HCT116 (cell line): Measurements from ENCODE around the gene COLEC11. TPM values are rescaled to one million over a fixed set of nuclear protein-coding genes. Genes with fewer than 3 reads are reported as not detected.

Experiments used
- ATAC-seq: fragments of 200-7000 bp; cut with Tn5 transposase; 2 replicates; pipeline ENCODE4 v1.9.1; 2020; ENCODE audit warnings: mild to moderate bottlenecking, moderate library complexity
- BruUV-seq: library from RNA; stranded (reverse); fragments of 400-500 nt; replicated peaks from 2 replicates; lab custom pipeline; 2021; lab: Mats Ljungman, UMichigan
- CTCF ChIA-PET: fragments of 300-600 bp; sonication (Branson Sonifier 250); formaldehyde crosslinking; loops from one replicate; lab custom pipeline; 2021; ENCODE audit warnings: antibody characterized with exemption; lab: Charles Lee
- POLR2A ChIA-PET: fragments of 300-600, 350-600 bp; sonication (Branson Sonifier 250); formaldehyde crosslinking; loops from one replicate; lab custom pipeline; 2021; ENCODE audit warnings: antibody characterized with exemption; lab: Charles Lee
- RAD21 ChIA-PET, 2 experiments: fragments of 300-600 bp; sonication (Branson Sonifier 250); formaldehyde crosslinking; loops; one replicate each; lab custom pipeline; 2023; ENCODE audit warnings: low total read pairs in 2 of 2; ENCODE audit not compliant: uncharacterized antibody in 2 of 2, unreplicated experiment in 2 of 2, low non-redundant PET in 1 of 2; lab: Charles Lee
- DNase-seq: peaks from one replicate; pipeline ENCODE4 v3.0.0-alpha.2; 2010; ENCODE audit warnings: low read depth, low spot score
- H2AFZ ChIP-seq: fragments of 200-600 bp; shearing (Covaris generic), sonication (generic); 2 replicates; pipeline ENCODE4 v1.6.1; 2017; ENCODE audit warnings: low read depth, mixed run types, mixed read lengths, antibody characterized with exemption, low read length; ENCODE audit not compliant: poor library complexity, severe bottlenecking
- H3K27ac ChIP-seq: 2 replicates; pipeline ENCODE4 v1.5.1; 2012; ENCODE audit warnings: low read depth, low read length
- H3K27me3 ChIP-seq: fragments of 200-600 bp; sonication (generic); 2 replicates; pipeline ENCODE4 v1.6.1; 2016; ENCODE audit warnings: mixed run types, low read length, mixed read lengths; ENCODE audit not compliant: insufficient read depth
- H3K36me3 ChIP-seq, 2 experiments: fragments of 200-500 bp in 1 of 2; fragments of 200-600 bp in 1 of 2; sonication (Bioruptor generic) in 1 of 2; sonication (generic) in 1 of 2; 2 replicates each; pipeline versions ENCODE4 v1.5.1 to v1.6.1; 2014 to 2016; ENCODE audit warnings: low read length in 2 of 2, inconsistent platforms in 1 of 2, mixed read lengths in 1 of 2, mixed run types in 1 of 2; ENCODE audit not compliant: insufficient read depth in 2 of 2, control insufficient read depth in 1 of 2
- H3K4me1 ChIP-seq, 2 experiments: fragments of 200-600 bp in 1 of 2; sonication (generic) in 1 of 2; 2 replicates each; pipeline versions ENCODE4 v1.5.1 to v1.6.1; 2012 to 2017; ENCODE audit warnings: low read length in 2 of 2, inconsistent platforms in 1 of 2, mild to moderate bottlenecking in 1 of 2, mixed read lengths in 1 of 2, mixed run types in 1 of 2, moderate library complexity in 1 of 2; ENCODE audit not compliant: insufficient read depth in 2 of 2, control insufficient read depth in 1 of 2
- H3K4me2 ChIP-seq: fragments of 200-600 bp; sonication (generic); 2 replicates; pipeline ENCODE4 v1.6.1; 2017; ENCODE audit warnings: mixed run types, low read length, mixed read lengths
- H3K4me3 ChIP-seq, 2 experiments: fragments of 200-600 bp in 1 of 2; sonication (generic) in 1 of 2; replicated peaks in 1 of 2; 2 replicates each; pipeline ENCODE4 v1.5.1; 2011 to 2016; ENCODE audit warnings: low read length in 2 of 2, control low read depth in 1 of 2, low read depth in 1 of 2, mild to moderate bottlenecking in 1 of 2, mixed read lengths in 1 of 2, mixed run types in 1 of 2
- H3K79me2 ChIP-seq: fragments of 200-600 bp; sonication (generic); 2 replicates; pipeline ENCODE4 v1.6.1; 2017; ENCODE audit warnings: mild to moderate bottlenecking, mixed run types, low read length, moderate library complexity, mixed read lengths; ENCODE audit not compliant: insufficient read depth
- H3K9ac ChIP-seq: fragments of 200-600 bp; sonication (generic); 2 replicates; pipeline ENCODE4 v1.6.1; 2016; ENCODE audit warnings: low read length, mixed read lengths
- H3K9me2 ChIP-seq: fragments of 200-600 bp; sonication (generic), shearing (Covaris generic); 2 replicates; pipeline ENCODE4 v1.6.1; 2017; ENCODE audit warnings: mixed run types, mild to moderate bottlenecking, moderate library complexity; ENCODE audit not compliant: insufficient read depth
- H3K9me3 ChIP-seq, 2 experiments: fragments of 200-500 bp in 1 of 2; fragments of 200-600 bp in 1 of 2; sonication (Bioruptor generic) in 1 of 2; sonication (generic) in 1 of 2; 2 replicates each; pipeline ENCODE4 v1.6.1; 2014 to 2017; ENCODE audit warnings: low read length in 2 of 2, mixed read lengths in 2 of 2, inconsistent platforms in 1 of 2, low read depth in 1 of 2, mild to moderate bottlenecking in 1 of 2, mixed run types in 1 of 2, moderate library complexity in 1 of 2; ENCODE audit not compliant: control insufficient read depth in 1 of 2, insufficient read depth in 1 of 2
- H4K20me1 ChIP-seq: fragments of 200-600 bp; sonication (generic), shearing (Covaris generic); 2 replicates; pipeline ENCODE4 v1.6.1; 2017; ENCODE audit warnings: mixed run types, mild to moderate bottlenecking, moderate library complexity; ENCODE audit not compliant: insufficient read depth
- CBX3 ChIP-seq: IDR thresholded peaks from 2 replicates; pipeline ENCODE4 v1.6.1; 2012; ENCODE audit warnings: low read depth
- CEBPB ChIP-seq: IDR thresholded peaks from 2 replicates; pipeline ENCODE4 v1.6.1; 2012; ENCODE audit warnings: low read depth
- EGR1 ChIP-seq: IDR thresholded peaks from 2 replicates; pipeline ENCODE4 v1.6.1; 2012; ENCODE audit warnings: low read depth
- ELF1 ChIP-seq: IDR thresholded peaks from 2 replicates; pipeline ENCODE4 v1.6.1; 2012; ENCODE audit warnings: low read depth, borderline replicate concordance
- EZH2 ChIP-seq: fragments of 200-600 bp; sonication (generic); IDR thresholded peaks from 2 replicates; pipeline ENCODE4 v1.6.1; 2017; ENCODE audit warnings: antibody characterized with exemption, mixed run types
- EZH2phosphoT487 ChIP-seq: fragments of 200-600 bp; IDR thresholded peaks from 2 replicates; pipeline ENCODE4 v1.6.1; 2018; ENCODE audit warnings: antibody characterized with exemption, borderline replicate concordance
- FOSL1 ChIP-seq: IDR thresholded peaks from 2 replicates; pipeline ENCODE4 v1.6.1; 2012; ENCODE audit warnings: low read depth
- JUND ChIP-seq: IDR thresholded peaks from 2 replicates; pipeline ENCODE4 v1.6.1; 2012
- MAX ChIP-seq: IDR thresholded peaks from 2 replicates; pipeline ENCODE4 v1.6.1; 2012
- RAD21 ChIP-seq: IDR thresholded peaks from 2 replicates; pipeline ENCODE4 v1.6.1; 2012; ENCODE audit warnings: low read depth, mild to moderate bottlenecking
- SIN3A ChIP-seq: IDR thresholded peaks from 2 replicates; pipeline ENCODE4 v1.6.1; 2012; ENCODE audit warnings: low read depth
- ZFX ChIP-seq: fragments of 450-650 bp; IDR thresholded peaks from 2 replicates; pipeline ENCODE4 v1.6.1; 2017
- ZNF274 ChIP-seq: fragments of 200-500 bp; sonication (Bioruptor generic); IDR thresholded peaks from 2 replicates; pipeline ENCODE4 v1.6.1; 2014; ENCODE audit warnings: mild to moderate bottlenecking, low read depth, low read length, inconsistent platforms
- intact Hi-C: fragments of 100-400 bp; cut with micrococcal nuclease; formaldehyde crosslinking; loops from 2 replicates; pipeline ENCODE4 v1.10.0; 2022
- total RNA-seq: library from RNA; stranded (reverse); gene quantifications from one replicate; pipeline ENCODE4 v1.2.1, GENCODE V29; 2021; ENCODE audit not compliant: unreplicated experiment
- TF ChIP-seq, protein P1 (sequence below): IDR thresholded peaks from 2 replicates; pipeline ENCODE4 v1.6.1; 2011; ENCODE audit warnings: mild to moderate bottlenecking, low read length, moderate library complexity; ENCODE audit not compliant: insufficient replicate concordance; ENCODE audit errors: extremely low read depth

The COLEC11 gene
- total RNA-seq, 1 experiment from 2014 or later, result 0.15 TPM

DNA sequence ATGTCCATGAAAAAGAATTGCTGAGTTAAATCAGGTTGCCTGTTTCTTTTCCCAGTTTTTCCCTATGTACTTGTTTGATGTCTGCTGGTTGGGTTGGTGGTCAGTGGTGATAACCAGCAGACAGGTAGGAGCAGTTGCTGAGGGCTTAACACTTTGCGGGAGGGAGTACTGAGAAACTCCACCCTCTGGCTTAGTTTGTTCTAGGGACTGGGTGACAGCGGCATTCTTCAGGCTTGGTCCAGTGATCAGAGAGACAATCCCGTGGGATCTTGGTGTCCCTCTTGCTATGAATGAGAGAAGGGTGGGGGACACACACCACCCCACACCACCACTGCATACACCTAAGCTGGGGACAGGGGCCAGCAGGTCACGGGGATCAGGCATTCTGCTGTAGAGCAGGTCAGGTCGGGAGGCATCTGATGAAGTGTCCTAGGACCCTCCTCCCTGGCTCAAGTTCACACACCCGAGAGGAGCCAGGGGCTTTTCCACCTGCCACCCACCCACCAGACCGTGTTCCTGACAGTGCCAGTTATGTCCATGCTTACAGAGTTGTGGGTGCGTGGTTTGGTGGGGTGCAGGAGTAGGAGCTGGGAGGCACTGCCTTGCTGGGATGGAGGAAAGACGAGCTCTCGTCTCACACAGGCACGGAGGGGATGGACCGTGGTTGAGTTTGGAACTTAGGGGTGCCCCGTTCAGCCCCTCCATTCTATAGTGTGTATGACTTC lies 41.8 kb downstream of the COLEC11 start (continued):
- TF ChIP-seq, protein P1, sequence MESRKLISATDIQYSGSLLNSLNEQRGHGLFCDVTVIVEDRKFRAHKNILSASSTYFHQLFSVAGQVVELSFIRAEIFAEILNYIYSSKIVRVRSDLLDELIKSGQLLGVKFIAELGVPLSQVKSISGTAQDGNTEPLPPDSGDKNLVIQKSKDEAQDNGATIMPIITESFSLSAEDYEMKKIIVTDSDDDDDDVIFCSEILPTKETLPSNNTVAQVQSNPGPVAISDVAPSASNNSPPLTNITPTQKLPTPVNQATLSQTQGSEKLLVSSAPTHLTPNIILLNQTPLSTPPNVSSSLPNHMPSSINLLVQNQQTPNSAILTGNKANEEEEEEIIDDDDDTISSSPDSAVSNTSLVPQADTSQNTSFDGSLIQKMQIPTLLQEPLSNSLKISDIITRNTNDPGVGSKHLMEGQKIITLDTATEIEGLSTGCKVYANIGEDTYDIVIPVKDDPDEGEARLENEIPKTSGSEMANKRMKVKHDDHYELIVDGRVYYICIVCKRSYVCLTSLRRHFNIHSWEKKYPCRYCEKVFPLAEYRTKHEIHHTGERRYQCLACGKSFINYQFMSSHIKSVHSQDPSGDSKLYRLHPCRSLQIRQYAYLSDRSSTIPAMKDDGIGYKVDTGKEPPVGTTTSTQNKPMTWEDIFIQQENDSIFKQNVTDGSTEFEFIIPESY, result no peak

GRCh38 chr2:3637311-3637675 lies 42.4 kb downstream of the COLEC11 start:
- Histone ChIP-seq H3K27ac (no peak overlapping the region), H3K79me2 (no peaks in the 10 kb centered on the region), H3K9ac (no peak overlapping the region), H2AFZ (no peak overlapping the region), H3K4me3 (no peak overlapping the region), H3K4me1 (no peaks in the 10 kb centered on the region), H4K20me1 (no peaks in the 10 kb centered on the region), H3K36me3 (no peaks in the 10 kb centered on the region), H3K4me2 (no peak overlapping the region), H3K9me2 (no peaks in the 10 kb centered on the region), H3K9me3 (no peaks in the 10 kb centered on the region), H3K27me3 (no peaks in the 10 kb centered on the region)
- ChIA-PET RAD21 (no interaction called here), CTCF (interaction anchor here (1.3 kb wide), 1 partner anchor 9 kb away, joined by 3 read pairs; no protein-coding TSS in a partner anchor), POLR2A (no interaction called here)
- intact Hi-C loops, result no loop called here
- TF ChIP-seq JUND (no peak), FOSL1 (no peak), ELF1 (no peak), CEBPB (no peak), SIN3A (no peak), CBX3 (no peak), EGR1 (no peak), ZNF274 (no peak), EZH2phosphoT487 (no peak), EZH2 (no peak), MAX (no peak), ZFX (no peak), RAD21 (no peak)
- TF ChIP-seq, protein P1, result no peak
- DNase-seq, result no peak
- no TSS peak for BruUV-seq
- no peak for ATAC-seq
